ENCODE data around the gene CPM. TPM values are rescaled to one million over a fixed set of nuclear protein-coding genes. Genes with fewer than 3 reads are reported as not detected.
"Not testable (repeated sequence)": the region's sequence is repeated elsewhere in the genome, so short reads cannot be mapped to it uniquely, and the experiment has no call there.

The CPM gene
- total and polyA plus RNA-seq, 4 donors: 0.56 to 26.6 (median 18.1) TPM

GRCh38 chr12:68803948-68804656, 128.9 kb downstream of the CPM start:
- H3K4me1 ChIP-seq (ENCODE audit: control insufficient read depth in 1 of 2, insufficient read depth in 2 of 2, low read length in 2 of 2): no peaks in the 10 kb centered on the region
- DNase-seq: no peak
- no peak for ATAC-seq (ENCODE audit: low FRiP score)
- H3K9me3 ChIP-seq (ENCODE audit: control insufficient read depth, low read length): no peaks in the 10 kb centered on the region
- no peak overlapping the region for H3K4me3 ChIP-seq (ENCODE audit: low read length in 2 of 2)
- H3K36me3 ChIP-seq (ENCODE audit: control insufficient read depth in 1 of 2, insufficient read depth in 2 of 2, low read length in 1 of 2): no peaks in the 10 kb centered on the region
- no peak overlapping the region for H3K27ac ChIP-seq (ENCODE audit: low read depth in 1 of 2, low read length in 2 of 2)
- no peaks in the 10 kb centered on the region for H3K27me3 ChIP-seq (ENCODE audit: control insufficient read depth in 1 of 2, insufficient read depth in 2 of 2, low read length in 1 of 2)
- WGBS, 2 donors: 92% methylated on average over 5 of the region's 5 CpGs
- intact Hi-C loops (cut with DNase I): loop anchor here (2.0 to 10.0 kb wide), 2 partner anchors 51 to 439 kb away; no protein-coding TSS in a partner anchor

- not testable (repeated sequence) for H3K27me3 ChIP-seq (ENCODE audit: control insufficient read depth in 1 of 2, insufficient read depth in 2 of 2, low read length in 1 of 2); H3K27ac ChIP-seq (ENCODE audit: low read depth in 1 of 2, low read length in 2 of 2); H3K9me3 ChIP-seq (ENCODE audit: control insufficient read depth, low read length); ATAC-seq (ENCODE audit: low FRiP score); DNase-seq; H3K4me1 ChIP-seq (ENCODE audit: control insufficient read depth in 1 of 2, insufficient read depth in 2 of 2, low read length in 2 of 2); H3K36me3 ChIP-seq (ENCODE audit: control insufficient read depth in 1 of 2, insufficient read depth in 2 of 2, low read length in 1 of 2); H3K4me3 ChIP-seq (ENCODE audit: low read length in 2 of 2)
- intact Hi-C loops (cut with DNase I): loop anchor here in 1 of 2 donors (10.0 kb wide), 1 partner anchor 438 kb away; no protein-coding TSS in a partner anchor
- WGBS, 2 donors: 92 to 93% methylated on average over 19 of the region's 19 CpGs
Observed at GRCh38 chr12:68802911-68803651, 129.9 kb downstream of the CPM start.

- not testable (repeated sequence) for H3K4me3 ChIP-seq (ENCODE audit: low read length in 2 of 2); H3K27me3 ChIP-seq (ENCODE audit: control insufficient read depth in 1 of 2, insufficient read depth in 2 of 2, low read length in 1 of 2); ATAC-seq (ENCODE audit: low FRiP score); H3K27ac ChIP-seq (ENCODE audit: low read depth in 1 of 2, low read length in 2 of 2); H3K36me3 ChIP-seq (ENCODE audit: control insufficient read depth in 1 of 2, insufficient read depth in 2 of 2, low read length in 1 of 2); H3K4me1 ChIP-seq (ENCODE audit: control insufficient read depth in 1 of 2, insufficient read depth in 2 of 2, low read length in 2 of 2); H3K9me3 ChIP-seq (ENCODE audit: control insufficient read depth, low read length); DNase-seq
- intact Hi-C loops (cut with DNase I): loop anchor here in 1 of 2 donors (10.0 kb wide), 1 partner anchor 438 kb away; no protein-coding TSS in a partner anchor
- WGBS, 2 donors: 54 to 58% methylated on average over 2 of the region's 2 CpGs
Observed at GRCh38 chr12:68802372-68802745, 130.6 kb downstream of the CPM start.

Other genes starting within 250 kb of the CPM start
- gene NUP107, start 246.2 kb downstream of the CPM start, total RNA-seq: 10 to 100 TPM; 36.0 to 53.4 TPM
- 10 to 100 TPM in 1 of 2 donors, 1 to 10 TPM in 1; 5.3 to 19.5 TPM for gene NUP107, start 246.2 kb downstream of the CPM start, polyA plus RNA-seq
- gene SLC35E3, start 187.0 kb downstream of the CPM start, total RNA-seq: 10 to 100 TPM in 1 of 2 donors, 1 to 10 TPM in 1; 8.0 to 14.3 TPM
- gene SLC35E3, start 187.0 kb downstream of the CPM start, polyA plus RNA-seq: 1 to 10 TPM; 1.1 to 7.5 TPM
- gene MDM2, start 125.0 kb downstream of the CPM start, total RNA-seq: 100 to 1,000 TPM; 100 to 121 TPM
- 10 to 100 TPM; 21.4 to 41.5 TPM for gene MDM2, start 125.0 kb downstream of the CPM start, polyA plus RNA-seq